Activated CD4-positive, alpha-beta T cell treated with anti-CD3 and anti-CD28 coated beads, Interleukin-2, amount 50 U/mL, for 1 hour (primary cell): ENCODE data around the gene CPED1.

Source experiments
- DNase-seq: peaks from one replicate; pipeline ENCODE4 v3.0.0-alpha.2; 2020

Gene CPED1

DNA sequence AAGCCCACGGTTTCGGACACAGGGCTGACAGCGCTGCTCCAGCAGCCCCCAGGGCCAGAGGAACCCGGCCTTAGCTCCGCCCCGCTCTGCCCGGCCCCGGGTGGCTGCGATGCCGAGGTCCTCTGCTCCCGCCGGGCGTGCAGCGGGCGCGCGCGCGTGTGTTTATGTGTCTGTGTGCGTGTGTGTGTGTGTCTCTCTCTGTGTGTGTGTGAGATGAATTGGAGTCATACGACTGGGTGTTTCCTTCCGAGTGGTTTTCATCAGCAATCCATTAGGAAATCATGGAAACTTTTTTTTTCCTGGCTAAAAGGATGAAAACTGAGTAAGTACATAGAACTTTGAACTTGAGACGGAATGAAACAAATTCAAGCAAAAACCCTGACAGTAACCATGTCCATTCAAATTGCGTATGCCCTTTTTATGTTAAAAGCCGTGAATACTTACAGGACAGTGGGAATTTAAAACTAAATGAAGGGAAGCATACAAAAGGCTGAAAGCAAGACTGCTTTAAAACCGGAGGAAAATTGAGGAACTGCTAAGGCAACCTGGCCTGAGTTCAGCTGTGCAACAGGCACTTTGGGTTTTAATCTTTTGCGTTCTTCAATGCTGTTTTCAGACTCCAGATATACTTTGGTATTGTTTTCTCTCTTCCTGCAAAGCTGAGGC lies at the start of gene CPED1:
TSS of gene CPED1 (plus strand) at position 121 of the 666 bp plus-strand sequence. CDS start 911 bp downstream, outside the sequence.
- peak; percentile 19 for DNase-seq

DNA sequence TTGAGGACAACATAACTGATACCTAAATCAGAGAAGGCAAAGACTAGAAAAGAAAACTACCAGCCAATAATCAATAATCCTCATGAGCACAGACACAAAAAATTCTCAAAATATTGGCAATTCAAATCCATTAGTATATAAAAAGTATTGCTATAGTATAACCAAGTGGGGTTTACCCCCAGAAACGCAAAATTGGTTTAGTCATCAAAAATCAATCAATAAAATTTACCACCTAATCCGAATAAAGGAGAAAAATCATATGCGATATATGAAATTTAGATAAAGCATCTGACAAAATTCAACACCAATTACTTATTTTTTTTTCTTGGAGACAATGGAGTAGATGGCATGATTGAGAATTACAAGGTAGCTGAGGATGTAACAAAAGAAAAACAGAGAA lies 49.2 kb upstream of the CPED1 start:
- DNase-seq, result no peak

GRCh38 chr7:120941064-120941463 lies 47.4 kb upstream of the CPED1 start:
- no peak for DNase-seq

GRCh38 chr7:120941856-120942255 lies 46.7 kb upstream of the CPED1 start:
- no peak for DNase-seq

- DNase-seq, result no peak
Measured at GRCh38 chr7:120942861-120943260, 45.6 kb upstream of the CPED1 start.

DNA sequence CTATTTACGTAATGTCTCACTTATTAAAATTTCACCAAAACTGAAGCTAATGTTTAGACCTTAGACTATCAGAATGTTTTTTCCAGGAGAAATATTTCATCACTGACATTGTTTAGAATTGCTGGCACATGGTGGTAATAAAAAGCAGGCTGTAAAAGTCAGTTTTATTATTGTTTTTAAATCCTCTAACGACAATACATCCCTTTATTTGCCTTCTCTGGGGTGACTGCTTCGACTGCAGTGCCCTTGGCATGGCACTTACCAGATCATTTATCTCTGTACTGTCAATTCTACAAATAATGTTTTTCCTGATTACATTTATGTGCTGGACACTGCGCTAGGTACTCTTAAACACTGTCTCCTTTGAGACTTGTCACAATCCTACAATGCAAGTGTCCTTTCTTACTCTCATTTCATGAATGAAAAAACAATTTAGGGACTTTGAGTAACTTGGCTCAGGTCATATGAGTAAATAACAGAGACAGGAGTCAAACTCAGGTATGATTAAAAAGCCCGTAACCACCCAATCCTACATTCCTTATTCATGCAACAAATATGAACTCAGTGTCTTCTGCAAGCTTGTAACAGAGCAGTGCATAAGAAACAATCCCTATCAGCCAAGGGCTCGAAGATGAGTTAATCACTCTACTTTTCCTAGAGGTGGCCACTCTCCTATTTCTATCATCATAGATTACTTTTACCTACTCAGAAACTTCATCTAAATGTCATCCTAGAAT lies 43.5 kb upstream of the CPED1 start:
- DNase-seq, result no peak

GRCh38 chr7:120947980-120948379 lies 40.5 kb upstream of the CPED1 start:
- no peak for DNase-seq

- no peak for DNase-seq
Measured at GRCh38 chr7:120949393-120949911, 39.1 kb upstream of the CPED1 start.

- DNase-seq, result no peak
Measured at GRCh38 chr7:120949998-120950538, 38.4 kb upstream of the CPED1 start.

DNA sequence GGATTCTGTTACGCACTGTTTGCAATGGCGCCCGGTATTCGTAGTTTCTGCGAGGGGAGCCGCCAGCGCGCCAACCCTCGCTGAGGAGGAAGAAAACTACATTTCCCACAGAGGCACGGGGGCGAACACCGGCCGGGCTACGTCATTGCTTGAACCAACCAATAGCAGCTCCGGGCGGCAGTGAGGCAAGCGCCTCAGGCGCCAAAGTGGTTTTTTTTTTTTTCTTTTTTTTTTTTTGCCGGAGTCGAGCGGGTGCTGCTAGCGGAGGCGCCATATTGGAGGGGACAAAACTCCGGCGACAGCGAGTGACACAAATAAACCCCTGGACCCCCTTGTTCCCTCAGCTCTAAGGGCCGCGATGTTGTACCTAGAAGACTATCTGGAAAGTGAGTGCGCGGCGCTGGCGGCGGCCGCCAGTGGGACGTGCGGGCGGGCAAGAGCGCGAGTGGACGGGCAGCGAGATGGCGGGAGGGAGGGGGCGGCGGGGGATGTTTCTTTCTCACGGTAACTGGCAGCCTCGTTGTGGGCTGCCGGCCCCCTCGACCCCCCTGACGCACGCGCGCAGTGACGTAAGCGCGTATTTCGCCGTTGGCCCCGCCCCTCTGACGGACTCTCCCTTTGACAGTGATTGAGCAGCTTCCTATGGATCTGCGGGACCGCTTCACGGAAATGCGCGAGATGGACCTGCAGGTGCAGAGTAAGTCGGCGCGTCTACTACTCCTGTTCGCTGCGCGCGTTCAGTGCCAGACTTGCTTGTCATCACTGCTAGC lies 37.8 kb upstream of the CPED1 start, which contains the start of gene ING3:
TSS of gene ING3 (plus strand) at position 239 of the 770 bp plus-strand sequence. CDS start at position 359, 120 bp downstream.
- peak; percentile 98 for DNase-seq

DNA sequence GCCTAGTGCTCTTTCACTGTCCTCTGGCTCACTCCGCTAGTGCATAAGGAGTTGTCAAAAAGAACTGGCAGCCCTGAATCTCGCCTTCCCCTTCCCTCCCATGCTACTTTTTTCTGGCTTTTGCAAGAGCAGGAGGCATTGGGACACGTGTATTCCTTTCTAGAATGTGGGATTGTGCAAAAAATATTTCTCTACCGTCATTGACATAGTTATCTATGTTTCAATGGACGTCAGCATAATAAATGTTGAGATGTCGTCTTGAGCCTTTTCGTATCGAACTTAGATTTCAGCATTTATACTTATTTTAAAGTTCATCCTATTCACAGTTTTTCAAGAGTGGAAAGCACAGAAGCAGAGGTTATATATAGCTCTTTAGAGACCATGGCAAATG lies 37.2 kb upstream of the CPED1 start:
- DNase-seq, result no peak

GRCh38 chr7:120951826-120952225 lies 36.7 kb upstream of the CPED1 start:
- DNase-seq, result no peak

- no peak for DNase-seq
Measured at GRCh38 chr7:120955577-120956149, 32.8 kb upstream of the CPED1 start.

DNA sequence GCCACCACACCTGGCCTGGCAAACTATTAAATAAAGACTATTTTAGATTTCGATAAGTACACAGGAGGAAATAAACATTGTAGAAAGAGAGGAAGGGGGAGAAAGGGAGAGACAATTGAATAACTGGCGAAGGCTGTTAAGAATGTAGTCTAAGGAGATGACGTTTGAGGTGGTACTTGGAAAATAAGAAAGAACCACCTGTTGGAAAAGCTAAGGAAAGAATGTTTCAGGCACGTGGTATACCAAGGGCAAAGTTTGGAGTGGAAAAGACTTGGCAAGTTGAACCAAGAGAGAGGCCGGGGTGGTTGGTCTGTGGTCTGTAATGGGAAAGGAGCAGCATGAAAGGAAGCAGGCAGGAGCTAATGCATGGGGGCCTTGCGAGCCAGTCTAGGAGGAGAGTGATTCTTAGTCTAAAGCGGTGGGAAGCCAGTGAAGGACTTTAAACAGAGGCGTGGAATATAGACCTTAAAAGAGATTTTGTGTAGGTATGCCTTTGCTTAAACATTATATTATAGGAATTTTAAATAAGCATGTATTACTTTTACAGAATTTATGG lies 28.5 kb upstream of the CPED1 start:
- DNase-seq, result no peak

GRCh38 chr7:120960714-120961113 lies 27.8 kb upstream of the CPED1 start:
- DNase-seq, result no peak

DNA sequence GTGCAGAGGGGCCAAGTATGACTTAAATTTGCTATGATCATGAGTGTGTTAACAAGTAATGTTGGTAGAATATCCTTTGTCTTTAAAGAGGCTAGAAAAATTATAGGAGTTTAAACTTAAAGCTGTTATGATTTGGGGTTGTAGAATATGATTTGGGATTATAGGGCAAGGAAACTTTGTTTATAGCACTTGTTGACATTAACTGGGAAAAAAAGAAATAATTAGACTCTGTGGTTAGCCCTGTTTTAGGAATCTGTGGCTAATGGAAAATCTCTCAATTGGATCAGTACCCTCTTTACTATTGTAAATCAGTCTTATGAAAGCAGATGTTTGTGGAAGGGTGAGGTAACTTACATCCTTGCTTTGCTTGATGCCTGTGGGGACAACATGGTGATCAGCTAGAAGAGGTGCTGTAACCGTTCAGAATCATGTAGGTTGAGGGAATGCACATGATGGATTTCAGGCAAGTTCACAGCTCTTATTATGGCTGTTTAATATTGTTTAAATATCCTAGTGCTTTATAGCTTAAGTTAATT lies 26.8 kb upstream of the CPED1 start:
- no peak for DNase-seq

DNA sequence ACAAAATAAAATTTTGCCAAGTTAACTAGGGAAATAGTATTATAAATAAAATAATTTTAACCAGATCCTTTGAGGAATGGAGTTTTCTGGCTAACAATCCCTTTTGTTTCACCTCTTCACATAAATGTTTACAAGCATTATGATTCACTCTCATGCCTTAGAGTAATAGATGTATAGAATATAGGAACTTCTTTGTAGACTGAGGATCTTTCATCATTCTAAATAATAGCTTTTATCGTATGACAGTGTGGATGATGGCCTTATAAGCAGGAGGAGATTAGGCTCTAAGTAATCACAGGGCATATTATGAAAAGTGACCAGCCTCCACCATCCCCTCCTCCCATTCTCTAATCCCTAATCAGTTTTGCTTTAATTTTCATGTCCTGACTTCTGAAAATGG lies 24.4 kb upstream of the CPED1 start:
- no peak for DNase-seq

GRCh38 chr7:120966961-120967360 lies 21.6 kb upstream of the CPED1 start:
- no peak for DNase-seq

DNA sequence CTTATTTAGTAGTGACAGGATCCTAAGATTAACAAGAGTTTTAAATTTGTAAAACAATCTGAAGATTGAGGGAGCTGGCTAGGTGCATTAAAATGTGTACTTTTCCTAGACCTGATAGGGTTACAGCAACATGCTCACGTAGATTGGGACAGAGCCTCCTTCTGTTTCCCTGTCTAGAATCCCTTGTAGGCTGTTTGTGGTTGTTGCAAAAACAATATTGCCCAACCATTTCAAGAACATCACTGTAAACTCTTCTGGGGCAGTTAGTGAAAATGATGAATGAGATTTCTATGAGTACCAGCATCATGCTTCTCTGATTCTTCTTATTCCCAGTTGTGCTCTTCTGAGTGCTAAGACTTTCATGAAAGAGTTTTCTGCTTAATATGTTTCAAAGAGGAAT lies 14.7 kb upstream of the CPED1 start:
- no peak for DNase-seq

GRCh38 chr7:120979765-120980499 lies 8.6 kb upstream of the CPED1 start:
- no peak for DNase-seq

DNA sequence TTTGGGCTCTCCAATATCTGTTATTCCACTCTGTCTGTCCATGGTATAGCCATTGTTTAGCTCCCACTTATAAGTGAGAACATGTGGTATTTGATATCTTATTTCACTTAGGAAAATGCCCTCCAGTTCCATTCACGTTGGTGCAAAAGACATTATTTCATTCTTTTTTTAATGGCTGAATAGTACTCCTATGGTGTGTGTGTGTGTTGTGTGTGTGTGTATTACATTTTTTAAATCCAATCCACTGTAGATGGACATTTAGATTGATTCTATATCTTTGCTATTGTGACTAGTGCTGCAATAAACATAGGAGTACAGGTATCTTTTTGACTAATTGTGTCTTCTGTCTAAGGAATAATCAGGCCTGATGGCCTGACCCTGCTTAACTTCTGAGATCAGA lies 7.4 kb upstream of the CPED1 start:
- DNase-seq, result no peak
